Heart right ventricle (tissue), 16 donors: Measurements from ENCODE around the gene MT1G. TPM values are rescaled to one million over a fixed set of nuclear protein-coding genes. Genes with fewer than 3 reads are reported as not detected.
"Not testable (repeated sequence)": the region's sequence is repeated elsewhere in the genome, so short reads cannot be mapped to it uniquely, and the experiment has no call there.

Experiments used
- ATAC-seq, 8 donors: fragments of 200-7000 bp; cut with Tn5 transposase; one replicate each; pipeline ENCODE4 v1.9.1; 2020; ENCODE audit warnings: mild to moderate bottlenecking in 8 of 8, moderate library complexity in 8 of 8, moderate number of reproducible peaks in 1 of 8
- DNase-seq, 2 donors: peaks; one replicate each; pipeline ENCODE4 v3.0.0-alpha.2; 2020
- H3K27ac ChIP-seq, 10 donors: fragments of 200-600 bp; sonication (generic) in 2 of 10; one replicate each; pipeline versions ENCODE4 v1.5.0 to v1.8.0; 2020 to 2022; ENCODE audit warnings: mild to moderate bottlenecking in 3 of 10
- H3K27me3 ChIP-seq, 7 donors: fragments of 200-600 bp; one replicate each; pipeline ENCODE4 v1.8.0; 2021 to 2022; ENCODE audit warnings: mild to moderate bottlenecking in 2 of 7
- H3K36me3 ChIP-seq, 9 donors: fragments of 200-600 bp; sonication (generic) in 1 of 9; one replicate each; pipeline versions ENCODE4 v1.5.0 to v1.8.0; 2020 to 2022; ENCODE audit warnings: mild to moderate bottlenecking in 2 of 9
- H3K4me1 ChIP-seq, 9 donors: fragments of 200-600 bp; sonication (generic) in 1 of 9; one replicate each; pipeline versions ENCODE4 v1.5.0 to v1.8.0; 2020 to 2022; ENCODE audit warnings: mild to moderate bottlenecking in 4 of 9
- H3K4me3 ChIP-seq, 10 donors: fragments of 200-600 bp; sonication (generic) in 2 of 10; one replicate each; pipeline versions ENCODE4 v1.5.0 to v1.8.0; 2020 to 2022; ENCODE audit warnings: mild to moderate bottlenecking in 7 of 10, moderate library complexity in 2 of 10
- H3K9me3 ChIP-seq, 11 donors: fragments of 200-600 bp in 10 of 11; sonication (generic) in 2 of 11; one replicate each; pipeline versions ENCODE4 v1.5.0 to v1.8.0; 2013 to 2022; ENCODE audit warnings: mild to moderate bottlenecking in 2 of 11, control low read depth in 1 of 11, moderate library complexity in 1 of 11
- CTCF ChIP-seq, 9 donors: fragments of 200-600 bp; sonication (generic) in 2 of 9; IDR thresholded peaks; one replicate each; pipeline versions ENCODE4 v1.5.0 to v1.8.0; 2021 to 2022; ENCODE audit warnings: antibody characterized with exemption in 9 of 9, mild to moderate bottlenecking in 5 of 9, moderate library complexity in 1 of 9
- WGBS, 2 donors: extraction: QIAGEN DNeasy Blood & Tissue Kit; methylation state at CpG; one replicate each; pipeline ENCODE4 v1.1.7; 2013; ENCODE audit warnings: inconsistent platforms in 1 of 2; 5-methylcytosine and 5-hydroxymethylcytosine counted together
- intact Hi-C, 10 donors: fragments of 100-400 bp; cut with DNase I; formaldehyde crosslinking; loops; one replicate each; pipeline versions ENCODE4 v1.11.1 to v1.14.2; 2022
- polyA plus RNA-seq, 2 donors: library from polyadenylated mRNA; stranded (reverse); fragments of 200-250 nt; gene quantifications; one replicate each; pipeline ENCODE4 v1.2.3, GENCODE V29; 2013
- total RNA-seq, 10 donors: library from RNA; stranded (reverse); fragmentation: NEBNext Ultra II Directional in 3 of 10; extraction: Animal tissue kit (Norgen Biotek cat#: 25700) in 3 of 10; gene quantifications; one replicate each; pipeline versions ENCODE4 v1.2.1 to v1.2.4, GENCODE V29; 2021 to 2023
- donor health status: Arrhythmogenic right ventricular cardiomyopathy.
- donor health status: ischemic (EF 13 %, LVEDD 7.1; RV severe dilation, severe dysfunction).
- donor health status: healthy with polysubstance abuse.
- donor health status: DM: no; HTN: yes; CAD: no.
- donor health status: DM: no; HTN: no; CAD: no.
- donor health status: ischemic (EF 25% LVEDD 6.9; RV normal size, moderate dysfunction).
- donor health status: ischemic (EF 25% LVEDD 5.7; RV mildly dilated, moderate dysfunction).
- donor health status: healthy.
- donor health status: DM: yes; HTN: yes; CAD: no.
- donor health status: Ischemic cardiomyopathy.
- donor health status: ischemic (EF 35%, LVEDD 5.7; RV mildly dilated, moderate dysfunction).
- donor health status: nonischemic (EF 11% LVEDD 7.7; RV severe dilation, severe dysfunction).
- donor health status: DM: yes; HTN: yes; CAD: no.
- donor health status: PGD.
- donor health status: ischemic (EF 29% LVEDD 5.4; RV normal size, mild dysfunction).
- donor health status: nonischemic (EF 23%, LVEDD 6.1; RV moderate dilation, normal function).

Gene MT1G
- total and polyA plus RNA-seq, 12 donors, result 0.95 to 9.0 (median 2.3) TPM; not detected in 6

GRCh38 chr16:56669840-56670619 lies 2.2 kb upstream of the MT1G start:
- H3K4me3 ChIP-seq, result peak overlapping the region in 1 of 10 donors; percentile 12
- H3K36me3 ChIP-seq, result no peaks in the 10 kb centered on the region
- 15 to 20% methylated on average over 19 of the region's 19 CpGs for WGBS, 2 donors
- ATAC-seq, result no peak
- DNase-seq, result no peak
- peaks cover 6 to 98% (median 74%) of the 10 kb centered on the region in 7 donors for H3K27me3 ChIP-seq
- no peaks in the 10 kb centered on the region for H3K9me3 ChIP-seq
- peaks cover 0 to 23% (median 16%) of the 10 kb centered on the region in 9 donors for H3K4me1 ChIP-seq
- no peak for TF ChIP-seq CTCF (IDR thresholded peaks at IDR 0.05)
- no peak overlapping the region for H3K27ac ChIP-seq
- intact Hi-C loops, result no loop called here

GRCh38 chr16:56669005-56669839 lies 1.4 kb upstream of the MT1G start, which contains the start of gene MT1H:
TSS of gene MT1H (plus strand) at chr16:56669814. CDS start at chr16:56669885, 71 bp downstream.
- intact Hi-C loops, result no loop called here
- Histone ChIP-seq H3K4me1 (peaks cover 0 to 23% (median 16%) of the 10 kb centered on the region in 9 donors), H3K27ac (no peak within 1 kb of the TSS), H3K9me3 (no peaks in the 10 kb centered on the region), H3K27me3 (peaks cover 6 to 99% (median 78%) of the 10 kb centered on the region in 7 donors), H3K36me3 (no peaks in the 10 kb centered on the region), H3K4me3 (peak within 1 kb of the TSS in 1 of 10 donors; percentile 12)
- TF ChIP-seq CTCF (IDR thresholded peaks at IDR 0.05), result no peak
- WGBS, 2 donors, result 9 to 13% methylated on average over 37 to 38 of the region's 38 CpGs
- peak in 1 of 8 donors; percentile 35 for ATAC-seq
- no peak for DNase-seq

- DNase-seq, H3K27ac ChIP-seq, ATAC-seq, H3K4me3 ChIP-seq, intact Hi-C loops, H3K9me3 ChIP-seq, H3K36me3 ChIP-seq: not testable (repeated sequence)
- peaks cover 14 to 98% (median 90%) of the 10 kb centered on the region in 7 donors for H3K27me3 ChIP-seq
- H3K4me1 ChIP-seq, result peaks cover 0 to 31% (median 21%) of the 10 kb centered on the region in 9 donors
- 73 to 75% methylated on average over 8 of the region's 8 CpGs for WGBS, 2 donors
Observed at GRCh38 chr16:56665286-56666261, 2.3 kb downstream of the MT1G start.

- H3K4me1 ChIP-seq, result peaks cover 0 to 25% (median 16%) of the 10 kb centered on the region in 9 donors
- no peak overlapping the region for H3K4me3 ChIP-seq
- ATAC-seq (no peak), DNase-seq (no peak)
- intact Hi-C loops, result loop anchor here in 1 of 10 donors (5.0 kb wide), 1 partner anchor 413 kb away; no protein-coding TSS in a partner anchor
- no peaks in the 10 kb centered on the region for H3K9me3 ChIP-seq
- no peak for TF ChIP-seq CTCF (IDR thresholded peaks at IDR 0.05)
- 94 to 95% methylated on average over 1 of the region's 1 CpG for WGBS, 2 donors
- no peak overlapping the region for H3K27ac ChIP-seq
- no peaks in the 10 kb centered on the region for H3K36me3 ChIP-seq
- H3K27me3 ChIP-seq, result peaks cover 8 to 95% (median 82%) of the 10 kb centered on the region in 7 donors
Observed at GRCh38 chr16:56664506-56664905, 3.4 kb downstream of the MT1G start.
